GM19328 (cell line): ENCODE data around the gene RBM41.
A peak's percentile ranks its signal among the peaks of the same experiment; 100 is the strongest.
"Not testable (repeated sequence)": the region's sequence is repeated elsewhere in the genome, so short reads cannot be mapped to it uniquely, and the experiment has no call there.

Experiments
- ATAC-seq: cut with Tn5 transposase; IDR thresholded peaks from one replicate; pipeline ENCODE4 v1.9.1; 2021; ENCODE audit warnings: mild to moderate bottlenecking, moderate library complexity; ENCODE audit not compliant: unreplicated experiment

Gene RBM41

GRCh38 chrX:107118322-107119147, at the start of gene RBM41:
TSS of gene RBM41 (minus strand) at chrX:107118822. CDS start at chrX:107118773, 49 bp downstream.
- peak; percentile 99 for ATAC-seq

- ATAC-seq: no peak
These were observed 49.6 kb upstream of the RBM41 start for GRCh38 chrX:107168257-107168656.

- no peak for ATAC-seq
These were observed 48.7 kb upstream of the RBM41 start for GRCh38 chrX:107167163-107167921.

GRCh38 chrX:107157618-107158017, 39.0 kb upstream of the RBM41 start:
- not testable (repeated sequence) for ATAC-seq

- ATAC-seq: not testable (repeated sequence)
These were observed 37.2 kb upstream of the RBM41 start for GRCh38 chrX:107155621-107156430.

DNA sequence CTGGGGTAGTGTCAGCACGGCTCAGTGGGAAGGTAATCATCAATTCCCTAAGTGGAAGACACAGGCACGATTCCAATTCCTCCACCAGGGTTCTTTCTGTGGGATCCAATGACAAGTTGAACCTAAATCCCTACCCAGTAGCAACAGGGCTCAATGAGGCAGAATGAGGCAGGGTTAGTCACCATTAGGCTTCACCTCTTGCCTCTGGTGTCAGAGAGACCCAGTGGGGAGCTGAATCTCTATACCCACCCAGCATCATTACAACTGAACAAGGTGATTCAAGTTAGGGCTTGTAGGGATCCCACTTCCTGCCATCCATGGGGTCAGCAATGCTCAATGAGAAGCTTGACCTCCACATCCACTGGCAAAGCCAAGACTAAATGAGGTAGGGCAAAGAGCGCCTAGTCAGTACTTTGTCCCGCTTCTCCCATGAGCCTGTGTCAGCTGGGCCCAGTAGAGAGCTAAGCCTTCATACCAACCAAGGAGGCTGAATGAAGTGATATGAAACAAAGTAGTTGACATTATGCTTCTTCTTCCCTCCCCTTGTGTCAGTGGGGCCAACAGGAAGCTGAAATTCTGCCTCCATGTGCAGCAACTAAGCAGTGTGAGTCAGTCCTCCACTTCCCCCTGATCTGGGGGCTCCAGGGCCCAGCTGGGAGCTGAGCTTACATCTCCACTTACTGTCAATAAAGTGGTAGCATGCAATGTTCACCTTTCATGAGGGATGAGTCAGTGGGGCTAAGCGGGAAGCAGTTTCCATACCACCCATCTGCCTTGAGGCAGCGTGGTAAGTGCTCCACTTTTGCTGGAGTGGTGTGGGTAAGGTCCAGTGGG, 36.4 kb upstream of the RBM41 start:
- ATAC-seq: no peak

DNA sequence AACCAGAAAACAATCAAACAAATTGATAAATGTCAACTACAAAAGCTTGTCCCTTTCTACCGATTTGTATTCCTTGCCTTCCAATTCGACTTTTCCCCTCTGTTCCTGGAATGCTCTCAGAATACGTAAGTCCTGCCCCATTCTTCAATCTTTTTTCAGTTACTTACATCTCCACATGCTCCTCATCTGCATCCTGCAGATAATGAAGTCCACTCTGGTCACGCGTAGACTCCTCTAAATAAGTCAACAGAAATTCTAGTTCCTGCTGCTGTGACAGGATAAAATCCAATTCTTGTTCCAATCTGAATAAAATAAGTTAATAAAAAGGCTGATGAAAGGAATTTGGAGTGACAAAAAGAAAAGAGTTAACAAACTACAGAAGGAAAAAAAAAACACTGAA, 34.4 kb upstream of the RBM41 start:
- ATAC-seq: no peak

DNA sequence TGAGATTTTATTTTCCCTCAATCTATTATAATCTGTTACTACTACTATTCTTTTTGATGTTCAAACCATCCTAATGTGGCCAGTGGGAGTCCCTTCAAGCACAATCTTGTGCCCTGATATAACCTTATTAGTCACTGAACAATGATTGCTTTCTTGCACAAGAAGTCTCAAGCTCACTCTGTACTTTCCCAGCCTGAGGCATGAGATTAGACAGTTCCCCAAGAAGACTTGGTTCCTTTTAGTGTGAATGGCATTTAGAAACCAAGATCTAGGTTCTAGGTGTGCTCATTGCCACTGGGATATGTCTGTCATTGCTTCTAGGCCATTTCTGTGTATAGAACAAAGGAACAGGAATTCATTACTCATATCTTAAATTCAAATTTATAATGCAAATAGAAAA, 28.0 kb upstream of the RBM41 start:
- ATAC-seq: no peak

GRCh38 chrX:107135965-107136307, 17.3 kb upstream of the RBM41 start:
- no peak for ATAC-seq

DNA sequence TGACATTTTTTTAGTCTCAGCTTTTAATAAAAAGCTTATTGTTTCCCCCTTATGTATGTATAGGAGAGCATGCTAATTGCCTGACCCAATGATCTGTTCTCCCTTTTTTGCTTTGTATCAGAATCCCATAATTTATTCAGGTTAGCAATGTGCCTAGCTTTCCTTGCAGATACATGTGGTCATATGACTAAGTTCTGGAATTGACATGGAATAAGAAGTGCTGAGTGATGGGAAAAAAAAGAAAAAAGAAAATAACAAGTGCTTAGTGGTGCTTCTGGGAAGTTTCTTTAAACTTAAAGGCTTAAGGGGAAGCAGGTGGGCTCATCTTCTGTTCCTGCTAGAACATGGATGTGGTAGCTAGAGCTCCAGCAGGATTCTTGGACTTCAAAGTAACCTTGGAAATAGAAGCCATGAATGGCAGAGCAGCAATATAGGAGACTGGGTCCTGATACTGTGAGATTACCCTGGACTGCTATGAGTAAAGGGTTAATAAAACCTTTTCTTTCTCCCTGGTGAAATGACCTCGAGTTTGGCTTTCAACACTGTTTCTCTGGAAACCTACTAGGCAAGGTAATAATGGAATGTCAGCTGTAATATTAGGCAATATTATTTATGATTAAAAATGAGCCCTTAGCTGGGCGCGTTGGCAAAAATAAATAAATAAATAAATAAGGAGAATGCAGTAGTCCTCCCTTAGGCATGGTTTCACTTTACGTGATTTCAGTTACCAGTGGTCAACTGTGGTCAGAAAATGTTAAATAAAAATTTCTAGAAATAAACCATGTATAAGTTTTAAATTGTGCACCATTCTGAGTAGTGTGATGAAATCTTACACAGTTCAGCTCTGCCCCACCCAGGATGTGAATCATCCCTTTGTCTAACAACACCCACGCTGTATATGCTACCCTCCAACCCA, 16.7 kb upstream of the RBM41 start:
- ATAC-seq: no peak

DNA sequence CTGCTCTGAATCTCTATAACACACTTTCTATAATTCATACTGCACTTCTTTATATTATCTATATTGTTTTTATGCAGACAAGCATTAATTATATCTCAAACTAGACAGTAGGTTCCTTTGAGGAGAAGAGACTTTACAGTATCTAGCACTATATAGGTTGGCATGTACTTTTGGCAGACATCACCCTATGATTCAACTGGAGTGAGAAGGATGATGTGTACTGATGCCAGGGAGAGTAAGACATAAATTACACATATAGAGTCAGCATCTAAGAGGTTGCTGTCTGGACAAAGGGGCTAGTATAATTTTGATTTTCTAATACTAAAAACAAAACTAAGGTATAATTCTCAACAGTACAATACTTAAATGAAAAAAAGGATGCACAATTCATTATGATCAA, 5.1 kb upstream of the RBM41 start:
- ATAC-seq: no peak

DNA sequence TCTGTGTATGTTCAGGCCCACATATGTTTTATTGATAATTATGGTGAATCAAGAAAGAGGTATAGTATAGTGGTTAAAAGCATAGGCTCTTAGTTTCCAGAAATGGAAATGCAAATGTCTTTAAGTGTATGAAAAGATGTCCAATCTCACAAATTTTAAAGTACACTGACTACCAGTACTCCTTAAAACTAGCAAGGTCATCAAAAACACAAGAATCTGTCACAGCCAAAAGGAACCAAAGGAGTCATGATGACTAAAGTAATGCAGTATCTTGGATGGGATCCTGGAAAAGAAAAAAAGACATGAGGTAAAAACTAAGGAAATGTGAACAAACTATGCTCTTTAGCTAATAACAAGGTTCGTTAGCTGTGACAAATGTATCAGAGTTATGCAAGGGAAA, 661 bp upstream of the RBM41 start:
- no peak for ATAC-seq

DNA sequence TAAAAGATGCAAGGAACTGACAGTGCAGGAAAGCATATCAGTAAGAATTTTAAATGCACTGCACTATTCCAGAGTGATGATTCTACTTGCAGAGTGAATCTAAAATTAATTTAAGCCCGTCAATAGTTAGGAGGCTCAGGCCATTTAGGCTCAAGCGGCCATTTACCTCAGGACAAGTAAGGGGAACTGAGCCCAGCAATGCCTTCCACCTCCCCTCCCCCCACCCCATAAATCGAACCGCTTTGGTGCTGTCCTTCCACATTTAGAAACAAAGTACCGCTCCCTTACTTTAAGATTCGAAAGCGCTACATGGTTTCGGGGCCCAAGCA, 665 bp downstream of the RBM41 start:
- no peak for ATAC-seq

DNA sequence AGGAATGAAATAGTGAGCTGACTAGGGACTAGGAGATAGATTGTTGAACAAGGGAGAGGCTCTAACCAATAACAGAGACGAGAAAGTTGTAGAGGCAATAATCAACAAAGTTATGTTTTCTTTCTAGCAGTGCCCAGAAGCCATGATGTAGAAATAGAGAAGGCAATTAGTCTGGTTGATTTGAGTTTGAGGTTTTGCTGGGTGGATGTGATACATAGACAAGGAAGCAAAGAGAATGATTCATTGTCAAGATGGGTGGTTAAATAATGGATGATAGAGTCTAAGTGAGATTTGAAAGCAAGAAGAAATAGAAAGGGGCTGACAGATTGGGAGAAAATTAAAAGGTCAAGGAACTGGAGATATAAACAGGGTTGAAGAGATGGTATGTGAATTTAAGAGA, 11.2 kb downstream of the RBM41 start:
- ATAC-seq: no peak

GRCh38 chrX:107102980-107103379, 15.6 kb downstream of the RBM41 start:
- ATAC-seq: no peak

- no peak for ATAC-seq
These were observed 42.5 kb downstream of the RBM41 start for GRCh38 chrX:107076158-107076557.

DNA sequence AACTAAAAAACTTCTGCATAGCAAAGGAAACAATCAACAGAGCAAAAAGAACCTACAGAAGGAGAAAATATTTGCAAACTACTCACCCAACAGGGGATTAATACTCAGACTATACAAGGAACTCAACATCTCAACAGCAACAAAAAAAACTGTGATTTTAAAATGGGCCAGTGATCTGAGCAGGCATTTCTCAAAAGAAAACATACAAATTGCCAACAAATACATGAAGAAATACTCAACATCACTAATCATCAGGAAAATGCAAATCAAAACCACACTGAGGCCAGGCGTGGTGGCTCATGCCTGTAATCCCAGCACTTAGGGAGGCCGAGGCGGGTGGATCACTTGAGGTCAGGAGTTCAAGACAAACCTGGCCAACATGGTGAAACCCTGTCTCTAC, 60.9 kb downstream of the RBM41 start:
- not testable (repeated sequence) for ATAC-seq

GRCh38 chrX:107054978-107055377, 63.6 kb downstream of the RBM41 start:
- no peak for ATAC-seq

GRCh38 chrX:107050195-107050709, 68.4 kb downstream of the RBM41 start:
- ATAC-seq: no peak
